Rectal smooth muscle tissue (tissue), 1 donor: ENCODE data around the gene ADPRM.

ENCODE experiments used
- H3K27ac ChIP-seq: one replicate; pipeline ENCODE4 v1.7.0; 2013; ENCODE audit warnings: low read depth, low read length, inconsistent platforms
- H3K27me3 ChIP-seq: one replicate; pipeline ENCODE4 v1.7.0; 2013; ENCODE audit warnings: low read length; ENCODE audit not compliant: control insufficient read depth, insufficient read depth
- H3K36me3 ChIP-seq: one replicate; pipeline ENCODE4 v1.7.0; 2013; ENCODE audit warnings: low read length; ENCODE audit not compliant: control insufficient read depth, insufficient read depth
- H3K4me1 ChIP-seq: one replicate; pipeline ENCODE4 v1.7.0; 2013; ENCODE audit warnings: low read length; ENCODE audit not compliant: control insufficient read depth, insufficient read depth
- H3K4me3 ChIP-seq: one replicate; pipeline ENCODE4 v1.7.0; 2013; ENCODE audit warnings: low read length
- H3K9ac ChIP-seq: one replicate; pipeline ENCODE4 v1.7.0; 2013; ENCODE audit warnings: low read length

ADPRM gene

DNA sequence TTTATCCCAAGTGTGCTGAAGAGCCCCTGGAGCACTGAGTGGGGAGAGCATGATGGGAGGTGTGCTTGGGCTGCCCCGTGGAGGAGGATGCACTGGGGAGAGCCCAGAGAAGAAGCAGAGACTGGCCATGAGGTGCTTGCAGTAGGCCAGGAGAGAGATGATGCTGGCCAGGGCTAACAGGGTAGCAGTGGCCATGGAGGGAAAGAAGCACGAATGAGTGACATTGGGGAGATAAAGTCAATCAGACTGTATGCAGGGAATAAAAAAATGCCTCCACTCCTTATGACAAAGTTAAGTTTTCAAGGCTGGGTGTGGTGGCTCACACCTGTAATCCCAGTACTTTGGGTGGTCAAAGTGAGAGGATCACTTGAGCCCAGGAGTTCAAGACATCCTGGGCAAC lies 37.9 kb downstream of the ADPRM start:
- no peaks in the 10 kb centered on the region for H3K27me3 ChIP-seq
- no peaks in the 10 kb centered on the region for H3K36me3 ChIP-seq
- no peak overlapping the region for H3K27ac ChIP-seq
- H3K4me1 ChIP-seq = peaks cover 5% of the 10 kb centered on the region
- no peak overlapping the region for H3K9ac ChIP-seq
- H3K4me3 ChIP-seq = no peak overlapping the region

DNA sequence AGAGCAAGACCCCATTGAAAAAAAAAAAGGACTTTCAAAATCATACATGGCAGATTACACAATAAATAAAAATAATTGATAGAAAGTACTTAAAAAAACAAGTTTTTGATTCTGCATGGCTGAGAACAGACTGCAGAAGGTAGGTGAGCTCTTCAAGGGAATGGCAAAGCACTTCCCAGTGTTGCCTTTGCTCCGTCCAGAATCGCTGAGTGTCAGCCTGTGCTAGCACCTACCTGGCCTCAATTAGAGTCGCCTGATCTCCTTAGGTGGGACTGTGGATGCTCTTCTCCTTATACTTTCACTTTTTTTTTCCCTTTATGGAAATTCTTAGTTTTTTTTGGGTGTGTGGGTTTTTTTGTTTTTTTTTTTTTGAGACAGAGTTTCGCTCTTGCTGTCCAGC lies 38.4 kb downstream of the ADPRM start:
- H3K4me1 ChIP-seq = no peaks in the 10 kb centered on the region
- no peaks in the 10 kb centered on the region for H3K36me3 ChIP-seq
- no peaks in the 10 kb centered on the region for H3K27me3 ChIP-seq
- no peak overlapping the region for H3K4me3 ChIP-seq
- no peak overlapping the region for H3K9ac ChIP-seq
- H3K27ac ChIP-seq = no peak overlapping the region

DNA sequence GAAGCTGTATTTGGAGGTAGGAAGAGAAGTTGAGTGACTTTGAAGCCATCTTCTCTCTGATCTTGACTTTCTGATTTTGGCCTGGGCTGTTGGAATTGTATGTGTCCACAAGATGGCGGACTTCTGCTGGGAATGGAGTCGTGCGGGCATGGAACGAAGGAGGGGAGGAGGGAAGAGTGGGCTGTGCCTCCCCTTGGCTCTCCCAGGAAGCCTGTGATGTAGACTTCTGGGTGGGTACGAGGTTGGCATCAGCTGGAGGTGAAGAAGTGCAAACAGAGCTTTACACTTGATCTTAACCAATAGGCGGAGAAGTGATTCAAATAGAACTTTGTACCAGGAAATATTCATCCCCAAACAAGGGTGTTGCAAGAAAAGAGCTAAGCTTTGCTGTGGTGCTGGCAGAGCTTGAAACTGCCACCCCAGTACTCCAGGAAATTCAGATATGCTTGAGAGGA lies 39.8 kb downstream of the ADPRM start:
- H3K36me3 ChIP-seq = no peaks in the 10 kb centered on the region
- H3K9ac ChIP-seq = no peak overlapping the region
- H3K4me3 ChIP-seq = no peak overlapping the region
- H3K27ac ChIP-seq = no peak overlapping the region
- no peaks in the 10 kb centered on the region for H3K27me3 ChIP-seq
- H3K4me1 ChIP-seq = no peaks in the 10 kb centered on the region

DNA sequence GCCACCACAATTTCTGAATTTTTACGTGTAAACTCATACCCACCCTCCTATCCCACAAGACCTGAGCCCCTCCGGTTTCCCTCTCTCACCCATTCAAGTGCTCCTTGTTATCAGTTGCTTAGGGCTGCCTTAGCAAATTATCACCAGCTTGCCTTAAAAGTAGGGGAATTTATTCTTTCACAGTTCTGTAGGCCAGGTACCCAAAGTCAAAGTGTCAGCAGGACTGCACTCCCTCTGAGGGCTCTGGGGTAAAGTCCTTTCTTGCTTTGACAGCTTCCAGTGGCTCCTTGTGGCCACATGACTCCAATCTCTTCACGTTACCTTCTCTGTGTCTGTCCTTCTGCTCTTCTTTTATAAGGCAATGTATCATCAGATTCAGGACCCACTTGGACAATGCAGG lies 40.3 kb downstream of the ADPRM start:
- Histone ChIP-seq H3K4me3 (no peak overlapping the region), H3K27ac (no peak overlapping the region), H3K4me1 (no peaks in the 10 kb centered on the region), H3K36me3 (no peaks in the 10 kb centered on the region), H3K27me3 (no peaks in the 10 kb centered on the region), H3K9ac (no peak overlapping the region)

DNA sequence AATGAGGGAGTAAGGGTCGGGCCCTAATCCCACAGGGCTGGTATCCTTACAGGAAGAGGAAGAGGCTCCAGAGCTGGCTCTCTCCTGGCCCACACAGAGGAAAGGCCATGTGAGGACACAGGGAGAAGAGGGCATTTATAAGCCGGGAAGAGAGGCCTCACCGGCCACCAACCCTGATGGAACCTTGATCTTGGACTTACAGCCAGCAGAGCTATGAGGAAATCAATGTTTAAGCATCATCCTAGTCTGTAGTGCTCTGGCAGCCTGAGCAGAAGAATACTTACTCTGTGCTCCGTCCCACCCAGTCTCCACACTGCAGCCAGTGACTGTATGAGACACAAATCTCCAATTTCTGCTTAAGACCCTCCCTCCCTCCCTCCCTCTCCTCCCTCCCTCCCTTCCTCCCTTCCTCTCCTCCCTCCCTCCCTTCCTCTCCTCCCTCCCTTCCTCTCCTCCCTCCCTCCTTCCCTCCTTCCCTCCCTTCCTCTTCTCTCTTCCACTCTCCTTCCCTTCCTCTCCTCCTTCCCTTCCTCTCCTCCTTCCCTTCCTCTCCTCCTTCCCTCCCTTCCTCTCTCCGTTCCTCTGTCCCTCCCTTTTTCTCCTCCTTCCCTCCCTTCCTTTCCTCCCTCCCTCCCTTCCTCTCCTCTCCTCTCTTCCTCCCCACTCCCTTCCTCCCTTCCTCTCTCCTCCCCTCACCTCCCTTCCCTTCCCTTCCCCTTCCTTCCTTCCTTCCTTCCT lies 41.3 kb downstream of the ADPRM start:
- H3K4me1 ChIP-seq = no peaks in the 10 kb centered on the region
- no peak overlapping the region for H3K9ac ChIP-seq
- no peak overlapping the region for H3K27ac ChIP-seq
- no peaks in the 10 kb centered on the region for H3K27me3 ChIP-seq
- no peaks in the 10 kb centered on the region for H3K36me3 ChIP-seq
- H3K4me3 ChIP-seq = no peak overlapping the region

DNA sequence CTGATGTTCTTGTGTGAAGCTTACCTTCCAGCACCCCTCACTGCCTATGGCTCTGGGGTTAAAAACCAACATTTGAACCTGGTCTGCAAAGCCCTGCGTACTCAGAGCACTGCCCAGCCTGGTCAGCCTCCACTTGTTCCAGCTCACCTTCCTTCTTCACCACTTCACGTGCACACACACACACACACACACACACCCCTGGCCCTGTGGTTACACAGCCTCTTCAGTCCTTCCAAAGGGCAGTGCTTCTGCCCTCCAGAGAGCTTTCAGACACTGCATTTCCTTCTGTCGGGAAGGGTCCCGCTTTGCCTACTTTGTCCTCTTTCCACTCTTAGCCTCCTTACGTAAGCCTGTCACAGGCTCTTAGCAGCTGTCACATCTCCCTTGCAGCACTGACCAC lies 42.0 kb downstream of the ADPRM start:
- H3K27ac ChIP-seq = no peak overlapping the region
- H3K36me3 ChIP-seq = no peaks in the 10 kb centered on the region
- H3K9ac ChIP-seq = no peak overlapping the region
- no peaks in the 10 kb centered on the region for H3K27me3 ChIP-seq
- no peaks in the 10 kb centered on the region for H3K4me1 ChIP-seq
- no peak overlapping the region for H3K4me3 ChIP-seq

DNA sequence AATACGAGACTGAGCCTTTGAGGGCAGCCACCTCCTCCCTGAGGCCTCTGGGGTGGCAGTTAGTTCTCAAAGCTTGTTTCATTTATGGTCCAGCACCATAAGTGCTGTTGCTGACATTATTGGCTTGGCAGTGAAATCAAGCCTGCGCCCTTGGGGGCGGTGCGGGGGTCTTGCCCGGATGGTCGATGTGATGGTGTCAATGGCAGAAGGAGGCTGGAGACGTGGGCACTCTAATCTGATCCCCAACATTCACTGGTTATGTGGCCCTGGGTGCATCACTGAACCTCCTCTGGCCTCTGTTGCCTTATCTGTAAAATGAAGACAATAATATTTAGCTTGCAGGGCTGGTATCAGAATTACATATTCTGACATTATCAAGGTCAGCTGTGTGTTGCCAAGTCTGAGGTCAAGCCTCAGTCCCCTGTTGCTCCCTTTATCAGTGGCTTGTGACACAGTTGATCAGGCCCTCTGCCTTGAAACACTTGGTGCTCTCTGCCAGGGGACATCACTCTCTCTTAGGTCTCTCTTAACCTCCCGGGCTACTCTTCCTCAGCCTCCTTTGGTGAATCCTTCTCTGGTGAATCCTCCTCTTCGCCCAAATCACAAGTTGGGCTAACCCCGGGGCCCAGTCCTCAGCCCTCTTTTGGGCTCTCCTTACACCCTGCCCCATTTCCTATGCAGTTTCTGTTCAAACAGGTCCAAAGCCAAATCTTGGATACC lies 44.2 kb downstream of the ADPRM start:
- H3K27ac ChIP-seq = no peak overlapping the region

DNA sequence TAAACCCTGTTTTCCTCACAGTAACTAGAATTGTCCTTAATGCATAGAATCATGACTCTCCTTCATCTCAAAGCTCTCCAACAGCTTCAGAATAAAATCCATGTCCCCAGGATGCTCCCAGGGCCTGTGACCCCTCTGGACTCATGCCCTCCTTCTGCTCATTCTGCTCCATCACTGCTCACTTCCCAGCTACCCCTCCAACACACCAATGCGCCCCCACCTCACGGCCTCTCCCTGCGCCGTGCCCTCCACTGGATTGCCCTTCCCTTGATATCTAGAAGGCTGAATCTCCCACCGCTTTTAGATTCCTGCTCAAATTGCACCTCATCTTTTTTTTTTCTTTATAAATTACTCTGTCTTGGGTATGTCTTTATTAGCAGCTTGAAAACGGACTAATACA lies 45.0 kb downstream of the ADPRM start:
- H3K27ac ChIP-seq = no peak overlapping the region
- no peak overlapping the region for H3K4me3 ChIP-seq
- H3K36me3 ChIP-seq = no peaks in the 10 kb centered on the region
- no peak overlapping the region for H3K9ac ChIP-seq
- no peaks in the 10 kb centered on the region for H3K27me3 ChIP-seq
- H3K4me1 ChIP-seq = no peaks in the 10 kb centered on the region

More for the DNA sequence above, 44.2 kb downstream of the ADPRM start:
- no peak overlapping the region for H3K4me3 ChIP-seq
- H3K9ac ChIP-seq = no peak overlapping the region
- no peaks in the 10 kb centered on the region for H3K4me1 ChIP-seq
- no peaks in the 10 kb centered on the region for H3K36me3 ChIP-seq
- H3K27me3 ChIP-seq = no peaks in the 10 kb centered on the region

DNA sequence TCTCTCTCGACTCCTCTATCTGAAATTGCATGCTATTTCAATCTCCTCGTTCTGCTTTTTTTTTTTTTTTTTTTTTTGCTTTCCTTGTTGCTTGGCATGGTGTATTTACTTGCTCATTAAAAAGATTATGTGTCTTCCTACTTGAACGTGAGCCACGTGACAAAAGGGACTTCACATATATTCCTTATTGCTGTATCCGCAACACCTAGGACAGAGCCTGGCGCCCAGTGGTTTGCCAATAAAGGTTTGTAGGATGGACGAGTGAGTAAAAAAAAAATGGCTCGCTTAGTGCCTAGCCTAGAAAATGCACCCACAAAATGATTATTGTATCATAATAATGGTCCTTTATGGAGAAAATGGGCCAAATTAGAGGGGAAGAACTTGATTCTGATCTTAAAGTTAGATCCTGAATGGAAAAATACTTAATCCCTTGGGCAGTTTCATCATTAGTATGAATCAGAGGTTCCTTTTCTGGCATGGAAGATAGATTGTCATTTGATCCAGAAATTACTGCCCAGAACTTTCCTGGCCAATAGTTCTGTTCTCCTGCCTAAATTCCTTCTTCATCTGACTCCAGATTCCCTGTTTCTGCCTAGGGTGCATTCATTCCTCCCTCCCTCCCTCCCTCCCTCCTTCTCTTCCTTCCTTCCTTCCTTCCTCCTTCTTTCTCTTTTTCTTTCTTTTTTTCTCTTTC lies 46.1 kb downstream of the ADPRM start:
- no peaks in the 10 kb centered on the region for H3K4me1 ChIP-seq
- H3K9ac ChIP-seq = no peak overlapping the region
- no peaks in the 10 kb centered on the region for H3K36me3 ChIP-seq
- H3K27me3 ChIP-seq = no peaks in the 10 kb centered on the region
- H3K27ac ChIP-seq = no peak overlapping the region
- H3K4me3 ChIP-seq = no peak overlapping the region

DNA sequence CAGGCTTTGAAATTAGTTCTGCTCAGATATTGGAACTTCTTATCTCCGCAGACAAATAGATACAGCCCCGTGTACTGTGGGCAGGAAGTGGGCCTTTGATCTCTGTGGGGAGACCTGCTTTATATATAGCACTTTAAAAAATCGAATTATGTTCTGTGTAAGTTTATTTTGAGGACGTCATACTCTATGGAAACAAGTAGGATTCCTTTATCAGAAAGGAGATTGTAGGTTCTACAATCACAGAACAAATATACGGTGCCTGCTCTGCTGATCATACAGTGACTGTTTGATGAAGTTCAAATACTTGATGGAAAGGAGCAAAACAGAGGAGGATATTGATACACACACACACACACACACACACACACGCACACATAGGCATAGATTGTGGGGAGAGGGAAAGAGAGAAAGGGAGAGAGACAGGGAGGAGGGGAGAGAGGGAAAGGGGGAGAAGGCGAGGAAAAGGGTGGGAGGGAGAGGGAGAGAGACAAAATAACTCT lies 47.2 kb downstream of the ADPRM start:
- no peak overlapping the region for H3K9ac ChIP-seq

DNA sequence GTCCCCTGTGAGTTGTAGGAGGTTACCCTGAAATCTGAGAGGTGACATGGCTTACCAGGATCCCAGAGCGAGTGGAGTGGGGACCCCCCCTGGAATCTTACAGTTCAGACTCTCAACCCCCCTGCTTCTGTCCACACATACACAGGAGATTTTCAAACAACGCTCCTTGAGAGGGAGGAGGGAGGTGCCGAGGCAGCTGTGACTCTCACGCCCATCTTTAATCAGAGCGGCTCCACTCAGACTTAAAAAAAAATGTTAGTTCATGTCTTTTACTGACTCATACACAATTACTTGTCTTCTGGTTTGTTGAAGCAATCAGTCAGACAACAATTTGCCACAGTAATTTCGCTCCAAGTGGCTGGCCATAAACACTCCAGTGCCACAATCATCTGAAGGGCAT lies 47.8 kb downstream of the ADPRM start:
- H3K4me1 ChIP-seq = no peaks in the 10 kb centered on the region
- H3K36me3 ChIP-seq = no peaks in the 10 kb centered on the region
- H3K9ac ChIP-seq = no peak overlapping the region
- H3K27me3 ChIP-seq = no peaks in the 10 kb centered on the region
- H3K27ac ChIP-seq = no peak overlapping the region
- no peak overlapping the region for H3K4me3 ChIP-seq

More for the DNA sequence above, 47.2 kb downstream of the ADPRM start:
- Histone ChIP-seq H3K4me1 (no peaks in the 10 kb centered on the region), H3K4me3 (no peak overlapping the region), H3K36me3 (no peaks in the 10 kb centered on the region), H3K27ac (no peak overlapping the region), H3K27me3 (no peaks in the 10 kb centered on the region)

DNA sequence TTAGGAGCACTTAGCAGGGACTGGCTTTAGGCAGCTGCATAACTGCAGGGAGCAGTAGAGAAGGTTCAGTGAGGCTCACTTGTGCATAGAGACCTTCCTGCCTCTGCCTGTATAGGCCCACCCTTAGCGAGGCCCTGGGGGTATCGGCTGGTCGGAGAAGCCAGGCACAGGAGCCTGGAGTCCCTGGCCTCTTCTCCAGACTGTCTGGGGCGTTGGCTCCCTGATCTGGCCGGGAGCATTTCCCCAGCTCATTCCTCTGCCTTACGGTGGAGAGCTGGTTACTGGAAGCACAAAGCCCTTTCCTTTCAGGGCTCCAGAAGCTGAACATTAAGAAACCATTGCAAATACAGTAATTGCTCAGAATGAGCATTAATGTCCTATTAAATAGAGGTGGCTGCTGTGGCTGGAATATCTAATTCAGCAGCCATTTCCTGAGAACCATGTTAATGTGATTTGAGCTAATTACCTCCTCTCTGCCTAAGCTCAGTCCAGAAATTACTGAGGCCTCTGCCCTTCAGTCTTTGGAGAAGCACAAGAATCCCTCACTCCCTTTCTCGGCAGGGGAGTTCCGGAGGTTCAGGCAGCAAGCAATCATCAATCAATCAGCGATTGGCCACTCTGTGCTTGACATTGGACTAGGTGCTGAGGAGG lies 51.3 kb downstream of the ADPRM start:
- no peaks in the 10 kb centered on the region for H3K4me1 ChIP-seq

More for the DNA sequence above, 51.3 kb downstream of the ADPRM start:
- Histone ChIP-seq H3K9ac (no peak overlapping the region), H3K27me3 (no peaks in the 10 kb centered on the region), H3K4me3 (no peak overlapping the region), H3K36me3 (no peaks in the 10 kb centered on the region), H3K27ac (no peak overlapping the region)
